ENCODE results near the gene HERPUD1.
"Not testable (repeated sequence)": the region's sequence is repeated elsewhere in the genome, so short reads cannot be mapped to it uniquely, and the experiment has no call there.

Gene HERPUD1

GRCh38 chr16:56982695-56983094 is 50.8 kb downstream of the HERPUD1 start:
- no peak for DNase-seq (ENCODE audit: low spot score)

GRCh38 chr16:56983211-56983751 is 51.3 kb downstream of the HERPUD1 start:
- DNase-seq (ENCODE audit: low spot score), result no peak

GRCh38 chr16:56984639-56985038 is 52.7 kb downstream of the HERPUD1 start:
- DNase-seq (ENCODE audit: low spot score), result no peak

- DNase-seq (ENCODE audit: low spot score), result peak; percentile 78
Measured at GRCh38 chr16:56985288-56985961, 53.5 kb downstream of the HERPUD1 start.

- DNase-seq (ENCODE audit: low spot score), result no peak
Measured at GRCh38 chr16:56985962-56986360, 54.0 kb downstream of the HERPUD1 start.

GRCh38 chr16:56986361-56986760 is 54.4 kb downstream of the HERPUD1 start:
- DNase-seq (ENCODE audit: low spot score), result no peak

- not testable (repeated sequence) for DNase-seq (ENCODE audit: low spot score)
Measured at GRCh38 chr16:56986908-56987307, 55.0 kb downstream of the HERPUD1 start.

- no peak for DNase-seq (ENCODE audit: low spot score)
Measured at GRCh38 chr16:56987692-56988091, 55.8 kb downstream of the HERPUD1 start.

- DNase-seq (ENCODE audit: low spot score), result no peak
Measured at GRCh38 chr16:56988161-56988947, 56.4 kb downstream of the HERPUD1 start.

- peak; percentile 74 for DNase-seq (ENCODE audit: low spot score)
Measured at GRCh38 chr16:56988948-56989945, 57.3 kb downstream of the HERPUD1 start, which contains the start of gene NLRC5. TSS of gene NLRC5 (plus strand) at chr16:56989557. CDS start at chr16:57020713, 31,156 bp downstream.

GRCh38 chr16:56989988-56990387 is 58.0 kb downstream of the HERPUD1 start:
- no peak for DNase-seq (ENCODE audit: low spot score)

GRCh38 chr16:56990407-56991286 is 58.7 kb downstream of the HERPUD1 start:
- no peak for DNase-seq (ENCODE audit: low spot score)

- not testable (repeated sequence) for DNase-seq (ENCODE audit: low spot score)
Measured at GRCh38 chr16:56992431-56992830, 60.5 kb downstream of the HERPUD1 start.

- DNase-seq (ENCODE audit: low spot score), result no peak
Measured at GRCh38 chr16:56993204-56993603, 61.3 kb downstream of the HERPUD1 start.

- DNase-seq (ENCODE audit: low spot score), result no peak
Measured at GRCh38 chr16:56994311-56994710, 62.4 kb downstream of the HERPUD1 start.
